WERI-Rb-1 (cell line): ENCODE results near the gene SZT2.

ENCODE experiments used
- DNase-seq: peaks from one replicate; pipeline ENCODE4 v3.0.0-alpha.2; 2020
- H3K27ac ChIP-seq: fragments of 250-450 bp; sonication (Bioruptor Pico); 2 replicates; pipeline ENCODE4 v1.5.1; 2020; ENCODE audit warnings: mild to moderate bottlenecking, moderate library complexity
- H3K27me3 ChIP-seq: fragments of 250-450 bp; sonication (Bioruptor Pico); 2 replicates; pipeline ENCODE4 v1.5.1; 2021; ENCODE audit warnings: mild to moderate bottlenecking, low read depth, moderate library complexity; ENCODE audit not compliant: insufficient read depth, severe bottlenecking
- H3K36me3 ChIP-seq: fragments of 250-450 bp; sonication (Bioruptor Pico); 2 replicates; pipeline ENCODE4 v1.5.1; 2020; ENCODE audit warnings: mild to moderate bottlenecking, moderate library complexity
- H3K4me3 ChIP-seq: 2 replicates; pipeline ENCODE4 v1.5.1; 2011; ENCODE audit warnings: low read depth, mild to moderate bottlenecking, control low read depth, low read length
- H3K9me3 ChIP-seq: fragments of 250-450 bp; sonication (Bioruptor Pico); 2 replicates; pipeline ENCODE4 v1.5.1; 2021; ENCODE audit warnings: mild to moderate bottlenecking, moderate library complexity; ENCODE audit not compliant: severe bottlenecking
- CTCF ChIP-seq: IDR thresholded peaks from 2 replicates; pipeline ENCODE4 v1.5.1; 2011; ENCODE audit warnings: low read depth, mild to moderate bottlenecking, control low read depth, inconsistent platforms, low read length

The SZT2 gene

GRCh38 chr1:43427524-43427923, 37.8 kb downstream of the SZT2 start:
- TF ChIP-seq CTCF, result no peak
- H3K36me3 ChIP-seq, result peaks cover 88% of the 10 kb centered on the region

GRCh38 chr1:43427941-43428340, 38.2 kb downstream of the SZT2 start:
- H3K27me3 ChIP-seq, result no peaks in the 10 kb centered on the region
- no peak for DNase-seq
- peaks cover 88% of the 10 kb centered on the region for H3K36me3 ChIP-seq
- H3K9me3 ChIP-seq, result no peaks in the 10 kb centered on the region
- TF ChIP-seq CTCF, result no peak
- H3K4me3 ChIP-seq, result no peak overlapping the region
- no peak overlapping the region for H3K27ac ChIP-seq

More at GRCh38 chr1:43427524-43427923, 37.8 kb downstream of the SZT2 start:
- Histone ChIP-seq H3K9me3 (no peaks in the 10 kb centered on the region), H3K4me3 (no peak overlapping the region), H3K27ac (no peak overlapping the region; the same call in 1 of the 2 replicates), H3K27me3 (no peaks in the 10 kb centered on the region)
- DNase-seq, result no peak

- Histone ChIP-seq H3K27me3 (no peaks in the 10 kb centered on the region), H3K36me3 (peaks cover 95% of the 10 kb centered on the region), H3K4me3 (no peak overlapping the region), H3K9me3 (no peaks in the 10 kb centered on the region), H3K27ac (no peak overlapping the region)
- DNase-seq, result no peak
- no peak for TF ChIP-seq CTCF
These were observed 41.1 kb downstream of the SZT2 start for GRCh38 chr1:43430831-43431230.

DNA sequence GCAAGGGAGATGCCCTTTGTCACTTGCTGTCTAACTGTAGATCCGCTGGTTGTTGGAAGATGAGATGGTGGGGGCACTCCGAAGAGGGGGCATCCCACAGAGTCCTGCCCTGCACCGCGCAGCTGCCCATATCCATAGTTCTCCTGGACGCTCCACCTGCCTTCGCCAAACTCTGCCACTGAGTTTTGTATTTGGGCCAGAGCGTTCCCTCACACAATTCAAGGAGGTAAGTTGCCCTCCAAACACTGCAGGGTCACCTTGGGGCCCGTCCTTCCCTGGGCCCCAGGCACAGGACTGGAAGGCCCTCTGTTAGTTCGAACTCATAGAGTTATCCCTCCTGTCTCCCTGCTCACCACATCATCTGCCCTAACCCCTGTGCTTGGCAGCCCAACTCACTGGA, 42.0 kb downstream of the SZT2 start:
- no peak overlapping the region for H3K27ac ChIP-seq
- no peak for TF ChIP-seq CTCF
- H3K36me3 ChIP-seq, result peaks cover 93% of the 10 kb centered on the region
- H3K4me3 ChIP-seq, result no peak overlapping the region
- no peak for DNase-seq
- no peaks in the 10 kb centered on the region for H3K9me3 ChIP-seq
- no peaks in the 10 kb centered on the region for H3K27me3 ChIP-seq

DNA sequence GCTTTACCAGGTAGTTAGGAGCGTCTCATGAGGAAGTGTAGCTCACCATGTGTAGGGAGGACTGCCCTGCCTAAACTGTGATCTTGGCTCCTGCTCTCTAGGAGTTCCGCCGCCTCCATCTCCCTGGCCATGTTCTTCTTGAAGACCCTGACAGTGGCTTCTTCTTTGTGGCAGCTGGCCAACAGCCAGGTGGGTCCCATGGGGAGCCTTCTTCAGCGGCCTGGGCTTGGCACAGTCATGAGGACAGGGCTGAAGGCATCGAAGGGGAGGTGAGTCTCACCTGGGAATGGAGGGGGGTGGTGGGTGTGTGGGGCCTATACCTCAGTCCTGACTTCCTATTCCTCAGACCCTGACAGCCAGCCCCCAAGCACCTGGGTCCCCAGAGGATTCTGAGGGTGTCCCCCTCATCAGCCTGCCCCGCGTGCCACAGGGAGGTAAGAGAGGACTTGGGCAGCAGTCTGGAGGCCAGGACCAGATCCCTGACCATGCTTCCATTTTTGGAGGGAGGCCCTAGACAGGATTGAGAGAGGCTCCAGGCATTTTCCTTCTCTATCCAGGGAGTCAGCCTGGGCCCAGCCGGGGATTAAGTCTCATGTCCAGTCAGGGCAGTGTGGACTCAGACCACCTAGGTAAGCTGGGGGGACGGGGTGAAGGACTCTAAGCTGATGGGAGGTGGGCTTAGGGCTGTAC, 42.6 kb downstream of the SZT2 start:
- TF ChIP-seq CTCF, result no peak
- Histone ChIP-seq H3K4me3 (no peak overlapping the region), H3K36me3 (peaks cover 90% of the 10 kb centered on the region), H3K27ac (no peak overlapping the region), H3K9me3 (no peaks in the 10 kb centered on the region), H3K27me3 (no peaks in the 10 kb centered on the region)
- no peak for DNase-seq

- DNase-seq, result no peak
- Histone ChIP-seq H3K4me3 (no peak overlapping the region), H3K36me3 (peaks cover 88% of the 10 kb centered on the region), H3K9me3 (no peaks in the 10 kb centered on the region), H3K27ac (no peak overlapping the region), H3K27me3 (no peaks in the 10 kb centered on the region)
- no peak for TF ChIP-seq CTCF
These were observed 43.2 kb downstream of the SZT2 start for GRCh38 chr1:43432907-43433306.
